ENCODE data around the gene BSN. TPM values are rescaled to one million over a fixed set of nuclear protein-coding genes. Genes with fewer than 3 reads are reported as not detected.

BSN gene
- total RNA-seq, 4 donors from 2014 or later, result 0.44 to 1.8 (median 0.92) TPM

GRCh38 chr3:49657208-49657915, 103.1 kb downstream of the BSN start:
- DNase-seq (ENCODE audit: low spot score in 2 of 2), result no peak
- 91% methylated on average over 33 to 35 of the region's 36 CpGs for WGBS, 2 donors
- H3K9me3 ChIP-seq, result no peaks in the 10 kb centered on the region
- peaks cover 0 to 16% (median 0%) of the 10 kb centered on the region in 3 donors for H3K36me3 ChIP-seq
- H3K4me3 ChIP-seq, result no peak overlapping the region
- H3K4me1 ChIP-seq, result no peaks in the 10 kb centered on the region
- TF ChIP-seq CTCF (IDR thresholded peaks at IDR 0.05) (no peak), EP300 (IDR thresholded peaks at IDR 0.05) (no peak), POLR2A (IDR thresholded peaks at IDR 0.05) (no peak)
- H3K27me3 ChIP-seq, result no peaks in the 10 kb centered on the region
- H3K27ac ChIP-seq, result no peak overlapping the region

GRCh38 chr3:49658711-49659110, 104.4 kb downstream of the BSN start:
- WGBS, 2 donors, result 86 to 88% methylated on average over 2 of the region's 2 CpGs
- H3K9me3 ChIP-seq, result no peaks in the 10 kb centered on the region
- H3K27me3 ChIP-seq, result no peaks in the 10 kb centered on the region
- H3K27ac ChIP-seq, result no peak overlapping the region
- peaks cover 0 to 8% (median 0%) of the 10 kb centered on the region in 3 donors for H3K36me3 ChIP-seq
- H3K4me3 ChIP-seq, result no peak overlapping the region
- no peak for TF ChIP-seq EP300 (IDR thresholded peaks at IDR 0.05)
- TF ChIP-seq POLR2A (IDR thresholded peaks at IDR 0.05), result no peak
- no peak for TF ChIP-seq CTCF (IDR thresholded peaks at IDR 0.05)
- no peaks in the 10 kb centered on the region for H3K4me1 ChIP-seq
- DNase-seq (ENCODE audit: low spot score in 2 of 2), result no peak

- TF ChIP-seq EP300 (IDR thresholded peaks at IDR 0.05) (no peak), POLR2A (IDR thresholded peaks at IDR 0.05) (no peak), CTCF (IDR thresholded peaks at IDR 0.05) (no peak)
- H3K27ac ChIP-seq, result no peak overlapping the region
Observed at GRCh38 chr3:49659756-49660155, 105.5 kb downstream of the BSN start.

GRCh38 chr3:49661281-49661680, 107.0 kb downstream of the BSN start:
- 87 to 89% methylated on average over 13 to 14 of the region's 14 CpGs for whole genome bisulfite sequencing, 2 donors
- Histone ChIP-seq H3K9me3 (no peaks in the 10 kb centered on the region), H3K4me3 (no peak overlapping the region), H3K36me3 (peaks cover 0 to 8% (median 0%) of the 10 kb centered on the region in 3 donors), H3K27me3 (peaks cover 0 to 5% of the 10 kb centered on the region in 2 donors), H3K27ac (no peak overlapping the region), H3K4me1 (no peaks in the 10 kb centered on the region)
- no peak for DNase-seq (ENCODE audit: low spot score in 2 of 2)
- TF ChIP-seq CTCF (IDR thresholded peaks at IDR 0.05) (no peak), POLR2A (IDR thresholded peaks at IDR 0.05) (no peak), EP300 (IDR thresholded peaks at IDR 0.05) (no peak)

More at GRCh38 chr3:49659756-49660155, 105.5 kb downstream of the BSN start:
- no peaks in the 10 kb centered on the region for H3K9me3 ChIP-seq
- peaks cover 0 to 8% (median 0%) of the 10 kb centered on the region in 3 donors for H3K36me3 ChIP-seq
- H3K4me1 ChIP-seq, result no peaks in the 10 kb centered on the region
- no peak for DNase-seq (ENCODE audit: low spot score in 2 of 2)
- WGBS, 2 donors, result 76 to 81% methylated on average over 4 of the region's 4 CpGs
- H3K27me3 ChIP-seq, result no peaks in the 10 kb centered on the region
- no peak overlapping the region for H3K4me3 ChIP-seq

- H3K36me3 ChIP-seq, result peaks cover 0 to 8% (median 0%) of the 10 kb centered on the region in 3 donors
- no peak for DNase-seq (ENCODE audit: low spot score in 2 of 2)
- no peaks in the 10 kb centered on the region for H3K4me1 ChIP-seq
- WGBS, 2 donors, result 87 to 89% methylated on average over 21 to 22 of the region's 22 CpGs
- peaks cover 0 to 6% of the 10 kb centered on the region in 2 donors for H3K27me3 ChIP-seq
- TF ChIP-seq POLR2A (IDR thresholded peaks at IDR 0.05), result no peak
- TF ChIP-seq CTCF (IDR thresholded peaks at IDR 0.05), result no peak
- TF ChIP-seq EP300 (IDR thresholded peaks at IDR 0.05), result no peak
- no peak overlapping the region for H3K4me3 ChIP-seq
- H3K9me3 ChIP-seq, result no peaks in the 10 kb centered on the region
- H3K27ac ChIP-seq, result no peak overlapping the region
Observed at GRCh38 chr3:49662021-49662420, 107.7 kb downstream of the BSN start.
